ENCODE measurements around the gene ARF1.

ARF1 gene

GRCh38 chr1:228143480-228144192 is 61.1 kb downstream of the ARF1 start:
- TF ChIP-seq YY1 (IDR thresholded peaks at IDR 0.05; ENCODE audit: low read depth) (no peak), REST (IDR thresholded peaks at IDR 0.05; ENCODE audit: low read depth) (no peak), NFIC (IDR thresholded peaks at IDR 0.05) (no peak), CEBPB (IDR thresholded peaks at IDR 0.05) (no peak), TEAD4 (IDR thresholded peaks at IDR 0.05) (no peak), CREB1 (IDR thresholded peaks at IDR 0.05; ENCODE audit: low read depth) (no peak), ZBTB7A (IDR thresholded peaks at IDR 0.05; ENCODE audit: low read depth) (no peak), TCF12 (IDR thresholded peaks at IDR 0.05; ENCODE audit: low read depth) (no peak), USF1 (IDR thresholded peaks at IDR 0.05) (no peak), EGR1 (IDR thresholded peaks at IDR 0.05) (no peak), TAF1 (IDR thresholded peaks at IDR 0.05; ENCODE audit: low read depth) (no peak), EP300 (IDR thresholded peaks at IDR 0.05; ENCODE audit: borderline replicate concordance) (no peak), RAD21 (IDR thresholded peaks at IDR 0.05; ENCODE audit: low read depth) (no peak), FOXM1 (IDR thresholded peaks at IDR 0.05; ENCODE audit: borderline replicate concordance, low read depth) (no peak)
- TF ChIP-seq, protein P1, sequence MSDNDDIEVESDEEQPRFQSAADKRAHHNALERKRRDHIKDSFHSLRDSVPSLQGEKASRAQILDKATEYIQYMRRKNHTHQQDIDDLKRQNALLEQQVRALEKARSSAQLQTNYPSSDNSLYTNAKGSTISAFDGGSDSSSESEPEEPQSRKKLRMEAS (IDR thresholded peaks at IDR 0.05), result no peak

GRCh38 chr1:228144193-228144992 is 61.9 kb downstream of the ARF1 start:
- no peak for TF ChIP-seq CREB1 (IDR thresholded peaks at IDR 0.05; ENCODE audit: low read depth)
- TF ChIP-seq RAD21 (IDR thresholded peaks at IDR 0.05; ENCODE audit: low read depth), result no peak
- no peak for TF ChIP-seq NFIC (IDR thresholded peaks at IDR 0.05)
- no peak for TF ChIP-seq YY1 (IDR thresholded peaks at IDR 0.05; ENCODE audit: low read depth)
- TF ChIP-seq, protein P1 (IDR thresholded peaks at IDR 0.05), result no peak
- TF ChIP-seq USF1 (IDR thresholded peaks at IDR 0.05), result no peak
- no peak for TF ChIP-seq TAF1 (IDR thresholded peaks at IDR 0.05; ENCODE audit: low read depth)
- no peak for TF ChIP-seq EP300 (IDR thresholded peaks at IDR 0.05; ENCODE audit: borderline replicate concordance)
- no peak for TF ChIP-seq TCF12 (IDR thresholded peaks at IDR 0.05; ENCODE audit: low read depth)
- no peak for TF ChIP-seq EGR1 (IDR thresholded peaks at IDR 0.05)
- TF ChIP-seq CEBPB (IDR thresholded peaks at IDR 0.05), result no peak
- no peak for TF ChIP-seq TEAD4 (IDR thresholded peaks at IDR 0.05)
- no peak for TF ChIP-seq FOXM1 (IDR thresholded peaks at IDR 0.05; ENCODE audit: borderline replicate concordance, low read depth)
- TF ChIP-seq REST (IDR thresholded peaks at IDR 0.05; ENCODE audit: low read depth), result no peak
- no peak for TF ChIP-seq ZBTB7A (IDR thresholded peaks at IDR 0.05; ENCODE audit: low read depth)

DNA sequence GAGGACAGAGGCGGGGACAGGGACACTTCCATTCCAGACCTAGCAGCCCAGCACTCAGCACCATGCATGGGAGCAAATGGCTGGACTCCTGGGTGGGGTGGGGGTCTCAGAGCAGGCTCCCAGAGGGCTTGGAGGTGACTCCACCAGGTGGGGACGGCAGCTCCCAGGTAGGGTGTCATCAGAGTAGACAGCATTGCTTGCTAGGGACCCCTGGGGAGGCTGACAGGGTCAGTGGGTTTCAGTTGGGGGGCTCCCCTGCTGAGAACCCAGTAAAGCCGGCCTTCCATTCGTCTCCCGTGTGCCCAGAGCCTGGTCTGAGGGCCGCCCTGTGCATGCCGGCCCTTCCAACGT is 62.5 kb downstream of the ARF1 start:
- no peak for TF ChIP-seq EGR1 (IDR thresholded peaks at IDR 0.05)
- no peak for TF ChIP-seq RAD21 (IDR thresholded peaks at IDR 0.05; ENCODE audit: low read depth)
- TF ChIP-seq EP300 (IDR thresholded peaks at IDR 0.05; ENCODE audit: borderline replicate concordance), result no peak
- TF ChIP-seq TEAD4 (IDR thresholded peaks at IDR 0.05), result no peak
- no peak for TF ChIP-seq FOXM1 (IDR thresholded peaks at IDR 0.05; ENCODE audit: borderline replicate concordance, low read depth)
- TF ChIP-seq CEBPB (IDR thresholded peaks at IDR 0.05), result no peak
- TF ChIP-seq CREB1 (IDR thresholded peaks at IDR 0.05; ENCODE audit: low read depth), result no peak
- TF ChIP-seq TAF1 (IDR thresholded peaks at IDR 0.05; ENCODE audit: low read depth), result no peak
- no peak for TF ChIP-seq NFIC (IDR thresholded peaks at IDR 0.05)
- TF ChIP-seq ZBTB7A (IDR thresholded peaks at IDR 0.05; ENCODE audit: low read depth), result no peak
- TF ChIP-seq YY1 (IDR thresholded peaks at IDR 0.05; ENCODE audit: low read depth), result no peak

- TF ChIP-seq TEAD4 (IDR thresholded peaks at IDR 0.05) (no peak), CEBPB (IDR thresholded peaks at IDR 0.05) (no peak), ZBTB7A (IDR thresholded peaks at IDR 0.05; ENCODE audit: low read depth) (no peak)
- TF ChIP-seq, protein P1 (IDR thresholded peaks at IDR 0.05), result no peak
Measured at GRCh38 chr1:228145463-228146416, 63.2 kb downstream of the ARF1 start.

Data from Ishikawa (cell line).